Parathyroid adenoma (tissue), 2 donors: Measurements from ENCODE around the gene HOXD11.

Experiments used
- H2AFZ ChIP-seq: fragments of 300-600 bp; sonication (generic); one replicate; pipeline ENCODE4 v1.7.0; 2017; ENCODE audit warnings: antibody characterized with exemption, mild to moderate bottlenecking
- H3K27ac ChIP-seq: fragments of 300-600 bp; sonication (generic); one replicate; pipeline ENCODE4 v1.7.0; 2017
- H3K27me3 ChIP-seq: fragments of 300-600 bp; sonication (generic); one replicate; pipeline ENCODE4 v1.7.0; 2017; ENCODE audit warnings: low read length; ENCODE audit not compliant: control insufficient read depth, insufficient read depth
- H3K36me3 ChIP-seq: fragments of 300-600 bp; sonication (generic); one replicate; pipeline ENCODE4 v1.7.0; 2017; ENCODE audit warnings: low read length; ENCODE audit not compliant: control insufficient read depth, insufficient read depth
- H3K4me1 ChIP-seq: fragments of 300-600 bp; sonication (generic); one replicate; pipeline ENCODE4 v1.7.0; 2017; ENCODE audit warnings: control low read depth
- H3K4me2 ChIP-seq: fragments of 300-600 bp; sonication (generic); one replicate; pipeline ENCODE4 v1.7.0; 2017; ENCODE audit warnings: low read length
- H3K4me3 ChIP-seq: fragments of 300-600 bp; sonication (generic); one replicate; pipeline ENCODE4 v1.7.0; 2017; ENCODE audit warnings: low read depth, low read length
- H3K79me2 ChIP-seq: fragments of 300-600 bp; sonication (generic); one replicate; pipeline ENCODE4 v1.7.0; 2017; ENCODE audit warnings: control low read depth
- H3K9ac ChIP-seq: fragments of 300-600 bp; sonication (generic); one replicate; pipeline ENCODE4 v1.7.0; 2017; ENCODE audit warnings: mild to moderate bottlenecking
- H3K9me3 ChIP-seq: fragments of 300-600 bp; sonication (generic); one replicate; pipeline ENCODE4 v1.7.0; 2017; ENCODE audit warnings: low read length; ENCODE audit not compliant: control insufficient read depth
- TF ChIP-seq, protein P1 (sequence below): fragments of 300-600 bp; sonication (generic); IDR thresholded peaks from one replicate; pipeline ENCODE4 v1.7.0; 2017; ENCODE audit warnings: antibody characterized with exemption, mild to moderate bottlenecking
- donor health status: primary hyperparathyroidism.

HOXD11 gene

DNA sequence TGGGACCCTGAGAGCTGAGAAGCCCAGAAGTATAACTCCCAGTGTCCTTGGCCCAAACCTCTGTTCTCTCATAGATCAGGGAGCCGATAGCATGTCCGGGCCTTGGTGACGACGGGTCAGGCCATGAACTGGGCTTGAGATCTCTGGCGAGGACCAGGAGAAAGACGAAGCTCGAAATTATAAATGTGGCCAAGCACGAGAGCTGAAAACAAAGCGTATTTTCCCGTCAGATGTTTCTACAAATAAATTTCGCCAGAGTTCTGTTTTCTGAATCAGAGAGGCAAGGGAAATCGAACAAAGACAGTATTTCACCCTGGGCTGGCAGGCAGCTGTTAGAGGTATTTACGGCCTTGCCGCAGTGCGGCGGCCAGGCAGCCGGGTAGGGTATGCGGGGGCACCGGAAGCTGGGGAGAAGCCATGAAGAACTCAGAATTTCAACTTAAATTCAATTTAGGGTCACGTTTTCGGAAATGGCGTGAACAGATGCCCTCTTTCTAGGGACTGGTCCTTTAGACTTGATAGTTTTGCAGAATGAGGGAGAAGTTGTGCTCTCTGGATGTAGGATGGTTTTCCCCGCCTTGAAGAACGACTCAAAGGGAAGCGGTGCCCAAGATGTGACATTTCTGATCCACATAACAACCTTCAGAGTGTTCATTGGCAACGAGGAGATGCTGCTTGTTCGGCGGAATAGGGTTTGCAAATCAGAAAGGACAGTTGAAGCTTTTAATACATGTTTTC lies 32.0 kb downstream of the HOXD11 start:
- Histone ChIP-seq H3K9me3 (no peaks in the 10 kb centered on the region), H3K36me3 (no peaks in the 10 kb centered on the region), H3K27ac (no peak overlapping the region), H3K79me2 (no peaks in the 10 kb centered on the region), H3K27me3 (peaks cover 22% of the 10 kb centered on the region), H3K4me2 (no peak overlapping the region), H3K4me1 (no peaks in the 10 kb centered on the region), H3K4me3 (no peak overlapping the region), H2AFZ (no peak overlapping the region), H3K9ac (no peak overlapping the region)
- TF ChIP-seq, protein P1, sequence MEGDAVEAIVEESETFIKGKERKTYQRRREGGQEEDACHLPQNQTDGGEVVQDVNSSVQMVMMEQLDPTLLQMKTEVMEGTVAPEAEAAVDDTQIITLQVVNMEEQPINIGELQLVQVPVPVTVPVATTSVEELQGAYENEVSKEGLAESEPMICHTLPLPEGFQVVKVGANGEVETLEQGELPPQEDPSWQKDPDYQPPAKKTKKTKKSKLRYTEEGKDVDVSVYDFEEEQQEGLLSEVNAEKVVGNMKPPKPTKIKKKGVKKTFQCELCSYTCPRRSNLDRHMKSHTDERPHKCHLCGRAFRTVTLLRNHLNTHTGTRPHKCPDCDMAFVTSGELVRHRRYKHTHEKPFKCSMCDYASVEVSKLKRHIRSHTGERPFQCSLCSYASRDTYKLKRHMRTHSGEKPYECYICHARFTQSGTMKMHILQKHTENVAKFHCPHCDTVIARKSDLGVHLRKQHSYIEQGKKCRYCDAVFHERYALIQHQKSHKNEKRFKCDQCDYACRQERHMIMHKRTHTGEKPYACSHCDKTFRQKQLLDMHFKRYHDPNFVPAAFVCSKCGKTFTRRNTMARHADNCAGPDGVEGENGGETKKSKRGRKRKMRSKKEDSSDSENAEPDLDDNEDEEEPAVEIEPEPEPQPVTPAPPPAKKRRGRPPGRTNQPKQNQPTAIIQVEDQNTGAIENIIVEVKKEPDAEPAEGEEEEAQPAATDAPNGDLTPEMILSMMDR, result no peak

GRCh38 chr2:176139661-176140512 lies 32.8 kb downstream of the HOXD11 start:
- H3K4me3 ChIP-seq, result no peak overlapping the region

DNA sequence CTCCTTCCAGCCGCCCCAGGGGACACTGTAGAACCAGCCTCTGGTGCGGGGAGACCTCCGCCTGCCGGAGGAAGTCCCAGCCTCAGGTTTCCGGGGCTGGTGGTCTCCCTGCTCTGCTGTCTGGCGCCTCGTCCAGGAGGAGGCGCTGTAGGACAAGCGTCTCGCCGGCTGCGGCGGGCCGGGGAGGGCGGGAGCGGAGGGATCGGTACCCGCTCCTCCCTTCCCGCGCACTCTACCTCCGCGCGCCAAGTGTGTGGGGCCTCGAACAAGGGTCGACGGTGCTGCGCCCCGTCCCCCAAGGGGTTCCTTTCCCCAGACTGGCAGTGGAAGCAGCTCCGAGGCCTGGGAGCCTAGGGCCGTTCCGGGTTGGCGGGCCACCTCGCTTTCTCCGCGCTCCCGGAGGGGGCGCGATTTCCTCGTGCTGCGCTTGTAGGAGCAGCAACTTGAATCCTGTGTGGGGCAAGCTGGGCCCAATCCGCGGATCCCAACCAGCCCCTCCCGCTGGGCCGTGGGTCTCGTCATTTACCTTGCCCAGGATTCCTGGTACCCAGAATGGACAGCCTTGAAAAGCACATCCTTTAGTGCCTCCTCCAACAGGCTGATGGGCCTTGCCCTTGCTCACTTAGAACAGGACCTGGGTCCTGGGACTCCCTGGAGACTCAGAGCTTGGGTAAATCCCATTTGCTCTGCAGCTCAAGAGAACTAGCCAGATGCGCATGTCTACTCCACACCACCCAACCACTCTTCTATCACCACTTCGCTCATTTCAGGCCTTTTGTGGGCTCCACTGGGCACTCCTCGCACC lies 33.6 kb downstream of the HOXD11 start:
- peaks cover 18% of the 10 kb centered on the region for H3K27me3 ChIP-seq

More at GRCh38 chr2:176139661-176140512, 32.8 kb downstream of the HOXD11 start:
- Histone ChIP-seq H3K9me3 (no peaks in the 10 kb centered on the region), H3K36me3 (no peaks in the 10 kb centered on the region), H3K79me2 (no peaks in the 10 kb centered on the region), H3K4me1 (no peaks in the 10 kb centered on the region), H2AFZ (no peak overlapping the region), H3K27ac (no peak overlapping the region), H3K9ac (no peak overlapping the region), H3K27me3 (peaks cover 22% of the 10 kb centered on the region), H3K4me2 (no peak overlapping the region)
- TF ChIP-seq, protein P1, result no peak

DNA sequence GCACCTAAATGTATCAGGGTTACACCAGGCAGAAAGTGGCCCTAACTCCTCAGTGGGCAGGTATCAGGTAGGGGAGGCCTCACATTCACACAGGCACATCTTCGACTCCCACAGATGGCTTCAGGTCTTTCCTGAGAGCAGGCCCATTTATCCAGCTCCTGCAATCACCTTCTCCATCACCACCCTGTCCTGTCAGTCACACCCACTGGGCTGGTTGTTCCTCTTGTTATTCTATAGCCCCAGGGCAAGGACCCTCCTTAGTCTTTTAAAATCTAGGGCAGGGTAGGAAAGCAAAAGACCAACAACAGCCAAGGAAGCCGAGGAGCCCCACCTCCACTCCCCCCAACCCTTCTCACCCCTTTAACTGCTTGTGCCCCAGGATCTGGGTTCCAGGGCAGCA lies 35.2 kb downstream of the HOXD11 start:
- Histone ChIP-seq H3K36me3 (no peaks in the 10 kb centered on the region), H3K9ac (no peak overlapping the region), H3K9me3 (no peaks in the 10 kb centered on the region), H2AFZ (no peak overlapping the region), H3K4me1 (no peaks in the 10 kb centered on the region), H3K79me2 (no peaks in the 10 kb centered on the region), H3K4me3 (no peak overlapping the region), H3K27ac (no peak overlapping the region), H3K4me2 (no peak overlapping the region), H3K27me3 (peaks cover 8% of the 10 kb centered on the region)
- TF ChIP-seq, protein P1, result no peak

More for the DNA sequence above, 33.6 kb downstream of the HOXD11 start:
- peak overlapping the region; percentile 45 for H2AFZ ChIP-seq
- H3K4me1 ChIP-seq, result no peaks in the 10 kb centered on the region
- no peaks in the 10 kb centered on the region for H3K79me2 ChIP-seq
- TF ChIP-seq, protein P1, result peak; percentile 8
- peak overlapping the region; percentile 25 for H3K4me3 ChIP-seq
- H3K9me3 ChIP-seq, result no peaks in the 10 kb centered on the region
- no peak overlapping the region for H3K9ac ChIP-seq
- no peak overlapping the region for H3K27ac ChIP-seq
- H3K4me2 ChIP-seq, result peak overlapping the region; percentile 17
- no peaks in the 10 kb centered on the region for H3K36me3 ChIP-seq
